Measurements from ENCODE around the gene ALCAM.

DNA sequence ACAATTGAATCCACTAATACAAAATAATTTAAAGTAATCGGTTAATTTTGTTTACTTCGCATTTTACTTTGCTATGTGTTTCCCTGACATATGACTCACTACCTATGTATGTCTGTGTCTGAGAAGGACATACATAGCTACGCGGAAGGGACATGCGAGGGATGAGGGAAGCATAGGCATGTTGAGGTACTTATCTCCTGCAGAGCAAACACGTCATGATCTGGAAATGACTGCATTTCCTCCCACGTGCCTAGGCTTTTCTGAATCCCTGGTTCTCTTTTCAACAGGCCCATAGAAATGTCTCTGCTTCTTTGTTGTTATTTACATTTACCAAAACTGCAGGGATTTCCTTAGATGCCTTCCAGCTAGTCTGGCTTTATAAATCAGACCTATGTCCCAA, 27.5 kb downstream of the ALCAM start:
- TF ChIP-seq, protein P1, sequence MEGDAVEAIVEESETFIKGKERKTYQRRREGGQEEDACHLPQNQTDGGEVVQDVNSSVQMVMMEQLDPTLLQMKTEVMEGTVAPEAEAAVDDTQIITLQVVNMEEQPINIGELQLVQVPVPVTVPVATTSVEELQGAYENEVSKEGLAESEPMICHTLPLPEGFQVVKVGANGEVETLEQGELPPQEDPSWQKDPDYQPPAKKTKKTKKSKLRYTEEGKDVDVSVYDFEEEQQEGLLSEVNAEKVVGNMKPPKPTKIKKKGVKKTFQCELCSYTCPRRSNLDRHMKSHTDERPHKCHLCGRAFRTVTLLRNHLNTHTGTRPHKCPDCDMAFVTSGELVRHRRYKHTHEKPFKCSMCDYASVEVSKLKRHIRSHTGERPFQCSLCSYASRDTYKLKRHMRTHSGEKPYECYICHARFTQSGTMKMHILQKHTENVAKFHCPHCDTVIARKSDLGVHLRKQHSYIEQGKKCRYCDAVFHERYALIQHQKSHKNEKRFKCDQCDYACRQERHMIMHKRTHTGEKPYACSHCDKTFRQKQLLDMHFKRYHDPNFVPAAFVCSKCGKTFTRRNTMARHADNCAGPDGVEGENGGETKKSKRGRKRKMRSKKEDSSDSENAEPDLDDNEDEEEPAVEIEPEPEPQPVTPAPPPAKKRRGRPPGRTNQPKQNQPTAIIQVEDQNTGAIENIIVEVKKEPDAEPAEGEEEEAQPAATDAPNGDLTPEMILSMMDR (IDR thresholded peaks at IDR 0.05) = no peak
- no peak for TF ChIP-seq POLR2A (IDR thresholded peaks at IDR 0.05)

Measured in uterus (tissue), 2 donors.